22Rv1 (cell line): ENCODE data around the gene TOE1.

Source experiments
- H3K27ac ChIP-seq: fragments of 450-650 bp; 2 replicates; pipeline ENCODE4 v1.5.1; 2017
- CTCF ChIP-seq: fragments of 450-650 bp; IDR thresholded peaks from 2 replicates; pipeline ENCODE4 v1.5.1; 2017; ENCODE audit warnings: mild to moderate bottlenecking
- ZFX ChIP-seq: fragments of 450-650 bp; IDR thresholded peaks from 2 replicates; pipeline ENCODE4 v1.6.1; 2017; ENCODE audit warnings: antibody characterized with exemption, borderline replicate concordance

TOE1 gene

GRCh38 chr1:45385302-45385701, 45.3 kb downstream of the TOE1 start:
- no peak overlapping the region for H3K27ac ChIP-seq
- TF ChIP-seq CTCF (no peak), ZFX (no peak)

GRCh38 chr1:45386219-45386618, 46.2 kb downstream of the TOE1 start:
- no peak overlapping the region for H3K27ac ChIP-seq
- TF ChIP-seq ZFX (no peak), CTCF (no peak)
